Heart right ventricle (tissue), 16 donors: ENCODE measurements around the gene SCRN1. TPM values are rescaled to one million over a fixed set of nuclear protein-coding genes. Genes with fewer than 3 reads are reported as not detected.

Experiments
- ATAC-seq, 8 donors: fragments of 200-7000 bp; cut with Tn5 transposase; one replicate each; pipeline ENCODE4 v1.9.1; 2020; ENCODE audit warnings: mild to moderate bottlenecking in 8 of 8, moderate library complexity in 8 of 8, moderate number of reproducible peaks in 1 of 8
- DNase-seq, 2 donors: peaks; one replicate each; pipeline ENCODE4 v3.0.0-alpha.2; 2020
- H3K27ac ChIP-seq, 10 donors: fragments of 200-600 bp; sonication (generic) in 2 of 10; one replicate each; pipeline versions ENCODE4 v1.5.0 to v1.8.0; 2020 to 2022; ENCODE audit warnings: mild to moderate bottlenecking in 3 of 10
- H3K27me3 ChIP-seq, 7 donors: fragments of 200-600 bp; one replicate each; pipeline ENCODE4 v1.8.0; 2021 to 2022; ENCODE audit warnings: mild to moderate bottlenecking in 2 of 7
- H3K36me3 ChIP-seq, 9 donors: fragments of 200-600 bp; sonication (generic) in 1 of 9; one replicate each; pipeline versions ENCODE4 v1.5.0 to v1.8.0; 2020 to 2022; ENCODE audit warnings: mild to moderate bottlenecking in 2 of 9
- H3K4me1 ChIP-seq, 9 donors: fragments of 200-600 bp; sonication (generic) in 1 of 9; one replicate each; pipeline versions ENCODE4 v1.5.0 to v1.8.0; 2020 to 2022; ENCODE audit warnings: mild to moderate bottlenecking in 4 of 9
- H3K4me3 ChIP-seq, 10 donors: fragments of 200-600 bp; sonication (generic) in 2 of 10; one replicate each; pipeline versions ENCODE4 v1.5.0 to v1.8.0; 2020 to 2022; ENCODE audit warnings: mild to moderate bottlenecking in 7 of 10, moderate library complexity in 2 of 10
- H3K9me3 ChIP-seq, 11 donors: fragments of 200-600 bp in 10 of 11; sonication (generic) in 2 of 11; one replicate each; pipeline versions ENCODE4 v1.5.0 to v1.8.0; 2013 to 2022; ENCODE audit warnings: mild to moderate bottlenecking in 2 of 11, control low read depth in 1 of 11, moderate library complexity in 1 of 11
- WGBS, 2 donors: extraction: QIAGEN DNeasy Blood & Tissue Kit; methylation state at CpG; one replicate each; pipeline ENCODE4 v1.1.7; 2013; ENCODE audit warnings: inconsistent platforms in 1 of 2; 5-methylcytosine and 5-hydroxymethylcytosine counted together
- intact Hi-C, 10 donors: fragments of 100-400 bp; cut with DNase I; formaldehyde crosslinking; loops; one replicate each; pipeline versions ENCODE4 v1.11.1 to v1.14.2; 2022
- polyA plus RNA-seq, 2 donors: library from polyadenylated mRNA; stranded (reverse); fragments of 200-250 nt; gene quantifications; one replicate each; pipeline ENCODE4 v1.2.3, GENCODE V29; 2013
- total RNA-seq, 10 donors: library from RNA; stranded (reverse); fragmentation: NEBNext Ultra II Directional in 3 of 10; extraction: Animal tissue kit (Norgen Biotek cat#: 25700) in 3 of 10; gene quantifications; one replicate each; pipeline versions ENCODE4 v1.2.1 to v1.2.4, GENCODE V29; 2021 to 2023
- TF ChIP-seq, protein P1 (sequence below), 9 donors: fragments of 200-600 bp; sonication (generic) in 2 of 9; IDR thresholded peaks; one replicate each; pipeline versions ENCODE4 v1.5.0 to v1.8.0; 2021 to 2022; ENCODE audit warnings: antibody characterized with exemption in 9 of 9, mild to moderate bottlenecking in 5 of 9, moderate library complexity in 1 of 9
- donor health status: Arrhythmogenic right ventricular cardiomyopathy.
- donor health status: ischemic (EF 13 %, LVEDD 7.1; RV severe dilation, severe dysfunction).
- donor health status: healthy with polysubstance abuse.
- donor health status: DM: no; HTN: yes; CAD: no.
- donor health status: DM: no; HTN: no; CAD: no.
- donor health status: ischemic (EF 25% LVEDD 6.9; RV normal size, moderate dysfunction).
- donor health status: ischemic (EF 25% LVEDD 5.7; RV mildly dilated, moderate dysfunction).
- donor health status: healthy.
- donor health status: DM: yes; HTN: yes; CAD: no.
- donor health status: Ischemic cardiomyopathy.
- donor health status: ischemic (EF 35%, LVEDD 5.7; RV mildly dilated, moderate dysfunction).
- donor health status: nonischemic (EF 11% LVEDD 7.7; RV severe dilation, severe dysfunction).
- donor health status: DM: yes; HTN: yes; CAD: no.
- donor health status: PGD.
- donor health status: ischemic (EF 29% LVEDD 5.4; RV normal size, mild dysfunction).
- donor health status: nonischemic (EF 23%, LVEDD 6.1; RV moderate dilation, normal function).

SCRN1 gene
- total and polyA plus RNA-seq, 12 donors: 3.1 to 36.8 (median 20.5) TPM

DNA sequence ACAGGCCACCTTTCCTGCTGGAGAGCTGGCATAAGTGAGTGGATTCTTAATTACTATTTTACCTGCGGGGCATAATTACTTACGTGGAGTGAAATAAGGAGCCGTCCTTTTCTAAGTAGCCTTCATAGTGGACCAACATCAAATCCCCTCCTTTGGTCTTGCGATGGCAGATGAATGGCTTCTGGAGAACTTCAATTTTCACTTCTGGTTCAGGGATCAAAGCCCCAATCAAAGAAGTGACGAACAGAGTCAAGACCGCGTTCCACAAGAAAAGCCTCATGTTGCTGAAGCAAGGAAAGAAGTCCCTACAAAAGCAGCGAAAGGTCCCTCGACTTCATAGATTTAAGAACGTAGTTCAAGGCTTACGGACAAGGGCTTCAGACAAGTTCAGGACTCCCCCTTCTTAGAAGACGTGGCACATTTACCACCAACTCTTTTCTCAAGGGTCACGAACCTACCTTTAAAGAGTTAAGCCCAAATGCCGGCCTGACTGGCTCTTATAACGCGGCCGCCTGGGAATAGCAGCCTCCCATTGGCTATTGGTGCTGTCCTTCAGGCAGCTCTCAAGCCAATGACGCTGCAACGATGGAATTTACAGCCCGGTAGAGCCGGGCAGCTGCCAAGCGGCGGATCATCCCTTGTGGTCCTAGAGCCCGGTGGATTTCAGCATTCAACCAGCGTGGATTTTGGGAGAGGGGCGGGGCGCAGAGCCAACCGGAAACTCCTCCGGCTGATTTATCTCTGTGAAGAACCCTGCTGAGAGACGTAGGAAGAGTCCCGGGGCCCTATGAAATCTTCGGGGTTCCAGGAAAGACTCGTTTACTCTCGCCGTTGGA lies 36.8 kb upstream of the SCRN1 start, which contains the start of gene FKBP14:
Gene FKBP14, minus strand, starts transcription at position 474 of the 836 bp plus-strand sequence. Its CDS starts 194 bp downstream, at position 280.
- intact Hi-C loops: loop anchor here in 2 of 10 donors (5.0 to 10.0 kb wide), 2 partner anchors 106 to 258 kb away; partner anchors contain the start of genes MTURN (in 1 of the 2) and ZNRF2 (in 1 of the 2)
- ATAC-seq (peak; percentile 92 to 97 (median 96)), DNase-seq (peak; percentile 93 to 99)
- H3K4me3 ChIP-seq: peak within 1 kb of the TSS; percentile 39 to 98 (median 92)
- H3K36me3 ChIP-seq: peaks cover 0 to 10% (median 0%) of the 10 kb centered on the region in 9 donors
- H3K27me3 ChIP-seq: no peaks in the 10 kb centered on the region
- WGBS, 2 donors: 0% methylated on average over 35 of the region's 35 CpGs
- H3K27ac ChIP-seq: peak within 1 kb of the TSS in 9 of 10 donors; percentile 88 to 92 (median 90)
- H3K4me1 ChIP-seq: peaks cover 0 to 47% (median 36%) of the 10 kb centered on the region in 9 donors
- TF ChIP-seq, protein P1, sequence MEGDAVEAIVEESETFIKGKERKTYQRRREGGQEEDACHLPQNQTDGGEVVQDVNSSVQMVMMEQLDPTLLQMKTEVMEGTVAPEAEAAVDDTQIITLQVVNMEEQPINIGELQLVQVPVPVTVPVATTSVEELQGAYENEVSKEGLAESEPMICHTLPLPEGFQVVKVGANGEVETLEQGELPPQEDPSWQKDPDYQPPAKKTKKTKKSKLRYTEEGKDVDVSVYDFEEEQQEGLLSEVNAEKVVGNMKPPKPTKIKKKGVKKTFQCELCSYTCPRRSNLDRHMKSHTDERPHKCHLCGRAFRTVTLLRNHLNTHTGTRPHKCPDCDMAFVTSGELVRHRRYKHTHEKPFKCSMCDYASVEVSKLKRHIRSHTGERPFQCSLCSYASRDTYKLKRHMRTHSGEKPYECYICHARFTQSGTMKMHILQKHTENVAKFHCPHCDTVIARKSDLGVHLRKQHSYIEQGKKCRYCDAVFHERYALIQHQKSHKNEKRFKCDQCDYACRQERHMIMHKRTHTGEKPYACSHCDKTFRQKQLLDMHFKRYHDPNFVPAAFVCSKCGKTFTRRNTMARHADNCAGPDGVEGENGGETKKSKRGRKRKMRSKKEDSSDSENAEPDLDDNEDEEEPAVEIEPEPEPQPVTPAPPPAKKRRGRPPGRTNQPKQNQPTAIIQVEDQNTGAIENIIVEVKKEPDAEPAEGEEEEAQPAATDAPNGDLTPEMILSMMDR (IDR thresholded peaks at IDR 0.05): no peak
- no peaks in the 10 kb centered on the region for H3K9me3 ChIP-seq

DNA sequence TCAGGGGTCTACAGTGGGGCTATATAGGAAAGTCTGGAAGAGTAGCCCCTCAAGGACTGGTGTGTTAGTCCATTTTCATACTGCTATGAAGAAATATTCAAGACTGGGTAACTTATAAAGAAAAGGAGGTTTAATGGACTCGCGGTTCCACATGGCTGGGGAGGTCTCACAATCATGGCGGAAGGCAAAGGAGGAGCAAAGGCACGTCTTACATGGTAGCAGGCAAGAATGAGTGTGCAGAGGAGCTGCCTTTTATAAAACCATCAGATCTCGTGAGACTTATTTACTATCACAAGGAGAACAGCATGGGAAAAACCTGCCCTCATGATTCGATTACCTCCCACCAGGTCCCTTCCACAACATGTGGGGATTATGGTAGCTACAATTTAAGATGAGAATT lies 33.9 kb upstream of the SCRN1 start:
- Histone ChIP-seq H3K36me3 (peaks cover 0 to 14% (median 0%) of the 10 kb centered on the region in 9 donors), H3K4me3 (no peak overlapping the region), H3K9me3 (no peaks in the 10 kb centered on the region), H3K4me1 (peaks cover 0 to 30% (median 25%) of the 10 kb centered on the region in 9 donors), H3K27me3 (no peaks in the 10 kb centered on the region), H3K27ac (no peak overlapping the region)
- no peak for DNase-seq
- TF ChIP-seq, protein P1 (IDR thresholded peaks at IDR 0.05): no peak
- ATAC-seq: no peak
- intact Hi-C loops: loop anchor here in 1 of 10 donors (10.0 kb wide), 1 partner anchor 261 kb away; the partner anchor contains the start of gene ZNRF2
- WGBS, 2 donors: 96 to 99% methylated on average over 6 of the region's 6 CpGs

DNA sequence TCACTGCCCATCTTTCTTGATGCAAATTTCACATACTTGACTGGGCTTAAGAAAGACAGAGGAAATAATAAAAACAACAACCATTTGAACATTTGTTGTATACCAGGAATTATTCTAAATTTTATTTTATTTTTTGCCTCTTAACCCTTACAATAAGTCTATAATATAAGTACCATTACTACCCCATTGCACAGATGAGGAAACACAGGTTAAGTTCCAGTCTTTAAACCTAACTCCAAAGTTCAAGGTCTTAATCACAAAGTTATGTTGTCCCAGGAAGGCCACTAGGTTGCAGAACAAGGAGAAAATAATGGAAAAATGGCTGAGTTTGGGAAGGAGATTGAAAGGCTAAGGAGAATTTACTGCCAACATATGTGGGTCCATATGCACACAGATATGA lies 33.4 kb upstream of the SCRN1 start:
- no peak overlapping the region for H3K4me3 ChIP-seq
- DNase-seq (no peak), ATAC-seq (no peak)
- no peaks in the 10 kb centered on the region for H3K9me3 ChIP-seq
- no peak overlapping the region for H3K27ac ChIP-seq
- peaks cover 0 to 19% (median 0%) of the 10 kb centered on the region in 9 donors for H3K36me3 ChIP-seq
- TF ChIP-seq, protein P1 (IDR thresholded peaks at IDR 0.05): no peak
- intact Hi-C loops: loop anchor here in 1 of 10 donors (10.0 kb wide), 1 partner anchor 262 kb away; the partner anchor contains the start of gene ZNRF2
- H3K4me1 ChIP-seq: peaks cover 0 to 30% (median 25%) of the 10 kb centered on the region in 9 donors
- no peaks in the 10 kb centered on the region for H3K27me3 ChIP-seq

DNA sequence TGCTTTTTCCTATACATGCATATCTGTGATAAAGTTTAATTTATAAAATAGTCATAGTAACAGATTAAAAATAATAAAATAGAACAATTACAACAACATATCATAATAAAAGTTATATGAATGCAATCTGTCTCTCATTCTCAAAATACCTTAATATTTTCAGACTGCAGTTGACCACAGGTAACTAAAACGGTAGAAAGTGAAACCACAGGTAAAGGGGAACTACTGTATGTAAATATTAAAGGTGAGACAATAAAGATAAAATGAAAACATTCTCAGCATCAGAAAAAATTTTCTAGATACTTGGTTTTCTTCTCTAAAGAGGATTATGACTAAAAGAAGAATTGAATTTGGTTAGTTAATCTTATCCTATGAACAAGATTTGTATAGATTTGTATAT lies 30.9 kb upstream of the SCRN1 start:
- WGBS, 2 donors: 72 to 76% methylated on average over 1 of the region's 1 CpG
- peaks cover 0 to 16% (median 11%) of the 10 kb centered on the region in 9 donors for H3K4me1 ChIP-seq
- TF ChIP-seq, protein P1 (IDR thresholded peaks at IDR 0.05): no peak
- H3K4me3 ChIP-seq: no peak overlapping the region
- ATAC-seq (no peak), DNase-seq (no peak)
- H3K9me3 ChIP-seq: no peaks in the 10 kb centered on the region
- H3K27me3 ChIP-seq: no peaks in the 10 kb centered on the region
- H3K27ac ChIP-seq: no peak overlapping the region
- H3K36me3 ChIP-seq: peaks cover 0 to 35% (median 0%) of the 10 kb centered on the region in 9 donors
- intact Hi-C loops: loop anchor here in 1 of 10 donors (10.0 kb wide), 1 partner anchor 264 kb away; the partner anchor contains the start of gene ZNRF2
